Measurements from ENCODE around the gene LSM14A. TPM values are rescaled to one million over a fixed set of nuclear protein-coding genes. Genes with fewer than 3 reads are reported as not detected.
"Not testable (repeated sequence)": the region's sequence is repeated elsewhere in the genome, so short reads cannot be mapped to it uniquely, and the experiment has no call there.

Gene LSM14A
- total and polyA plus RNA-seq, 2 of the 13 experiments (the other 11 are each of a cell fraction or from before 2014, with no cell fraction given) = 77.0 to 83.6 TPM

DNA sequence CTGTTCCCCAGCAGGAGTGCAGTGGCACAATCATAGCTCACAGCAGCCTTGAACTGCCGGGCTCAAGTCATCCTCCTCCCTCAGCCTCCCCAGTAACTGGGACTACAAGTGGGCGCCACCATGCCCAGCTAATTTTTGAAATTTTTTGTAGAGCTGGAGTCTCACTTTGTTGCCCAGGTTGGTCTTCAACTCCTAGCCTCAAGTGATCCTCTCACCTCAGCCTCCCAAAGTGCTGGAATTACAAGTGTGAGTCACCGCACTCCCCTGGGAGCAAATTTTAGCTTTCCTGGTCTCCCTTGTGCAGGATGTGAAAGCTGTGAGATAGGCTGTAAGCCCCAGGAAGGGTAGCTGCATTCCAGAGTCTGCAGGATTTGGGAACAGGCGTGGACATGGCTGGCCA is 76.6 kb downstream of the LSM14A start:
- ATAC-seq (no peak), FAIRE-seq (no peak), DNase-seq (ENCODE audit: low spot score) (no peak)
- CTCF ChIA-PET (ENCODE audit: low intra/inter-chr PET ratio, low total read pairs) = no interaction called here
- no peak overlapping the region for H3K9ac ChIP-seq (ENCODE audit: insufficient read depth, low read depth, low read length)
- in situ Hi-C loops (cut with HindIII; ENCODE audit: extremely low pct_ligation_motif_present, low pct_unique_long_range_greater_than_20kb) (no loop called here), intact Hi-C loops (cut with micrococcal nuclease; ENCODE audit: unreplicated experiment) (no loop called here)
- BruUV-seq (replicated peaks) = no TSS peak
- H3K36me3 ChIP-seq (replicated peaks in 1 of 2; ENCODE audit: control insufficient read depth in 1 of 2, insufficient read depth in 2 of 2, low read length in 2 of 2) = no peaks in the 10 kb centered on the region
- no peaks in the 10 kb centered on the region for H3K9me3 ChIP-seq (ENCODE audit: low read length)
- H3K27me3 ChIP-seq (ENCODE audit: control insufficient read depth in 1 of 2, insufficient read depth in 2 of 2, low read length in 2 of 2) = no peaks in the 10 kb centered on the region
- no peak overlapping the region for H3K27ac ChIP-seq (ENCODE audit: extremely low read length, insufficient read depth, low read length)
- no peak overlapping the region for H3K4me3 ChIP-seq (replicated peaks in 1 of 3; ENCODE audit: insufficient read depth in 1 of 3, low read depth in 2 of 3, low read length in 3 of 3)
- H2AFZ ChIP-seq (ENCODE audit: low read length) = no peak overlapping the region
- TF ChIP-seq ZNF460 (CRISPR knock-in tag; IDR thresholded peaks at IDR 0.05; ENCODE audit: borderline replicate concordance) (peak; percentile 32; the same call in 1 of the 2 replicates), CCAR2 (optimal IDR thresholded peaks at IDR 0.05; ENCODE audit: low read depth, low read length) (no peak)
- 75% methylated on average over 4 of the region's 4 CpGs for WGBS (ENCODE audit: low lambda C conversion rate)
- no peaks in the 10 kb centered on the region for H3K79me2 ChIP-seq (ENCODE audit: insufficient read depth, low read length)
- H4K20me1 ChIP-seq (ENCODE audit: insufficient read depth, low read length) = no peaks in the 10 kb centered on the region
- POLR2A ChIA-PET = no interaction called here
- peaks cover 30% of the 10 kb centered on the region for H3K4me1 ChIP-seq (ENCODE audit: insufficient read depth, low read length)
- no peak overlapping the region for H3K4me2 ChIP-seq (ENCODE audit: low read depth, low read length)

DNA sequence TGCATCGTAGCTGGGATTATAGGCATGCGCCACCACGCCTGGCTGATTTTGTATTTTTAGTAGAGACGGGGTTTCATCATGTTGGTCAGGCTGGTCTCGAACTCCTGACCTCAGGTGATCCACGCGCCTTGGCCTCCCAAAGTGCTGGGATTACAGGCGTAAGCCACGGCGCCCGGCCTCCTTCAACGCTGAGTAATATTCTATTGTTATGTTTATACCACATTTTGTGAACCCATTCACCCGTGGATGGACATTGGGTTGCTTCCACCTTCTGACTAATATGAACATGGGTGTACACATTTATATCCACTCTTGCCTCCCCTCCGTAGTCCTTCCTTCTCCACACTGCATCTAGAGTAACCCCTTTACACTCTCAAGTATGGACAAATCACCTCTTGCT is 80.9 kb downstream of the LSM14A start:
- H3K36me3 ChIP-seq (replicated peaks in 1 of 2; ENCODE audit: control insufficient read depth in 1 of 2, insufficient read depth in 2 of 2, low read length in 2 of 2); H3K27ac ChIP-seq (ENCODE audit: extremely low read length, insufficient read depth, low read length); H2AFZ ChIP-seq (ENCODE audit: low read length); BruUV-seq (replicated peaks); H3K27me3 ChIP-seq (ENCODE audit: control insufficient read depth in 1 of 2, insufficient read depth in 2 of 2, low read length in 2 of 2); H3K9me3 ChIP-seq (ENCODE audit: low read length); CTCF ChIA-PET (ENCODE audit: low intra/inter-chr PET ratio, low total read pairs); POLR2A ChIA-PET; intact Hi-C loops (cut with micrococcal nuclease; ENCODE audit: unreplicated experiment); DNase-seq (ENCODE audit: low spot score); in situ Hi-C loops (cut with HindIII; ENCODE audit: extremely low pct_ligation_motif_present, low pct_unique_long_range_greater_than_20kb); H4K20me1 ChIP-seq (ENCODE audit: insufficient read depth, low read length); FAIRE-seq; ATAC-seq; H3K9ac ChIP-seq (ENCODE audit: insufficient read depth, low read depth, low read length): not testable (repeated sequence)
- Histone ChIP-seq H3K4me1 (ENCODE audit: insufficient read depth, low read length) (peaks cover 48% of the 10 kb centered on the region), H3K79me2 (ENCODE audit: insufficient read depth, low read length) (peaks cover 26% of the 10 kb centered on the region), H3K4me2 (ENCODE audit: low read depth, low read length) (0 out of 2 replicates have a peak overlapping the region, but pooled peaks have one; percentile 87), H3K4me3 (replicated peaks in 1 of 3; ENCODE audit: insufficient read depth in 1 of 3, low read depth in 2 of 3, low read length in 3 of 3) (0 out of 6 replicates have a peak overlapping the region, but pooled peaks of 1 of the 3 experiments have one; percentile 94)
- WGBS (ENCODE audit: low lambda C conversion rate) = 93% methylated on average over 14 of the region's 14 CpGs
- TF ChIP-seq, protein P1, sequence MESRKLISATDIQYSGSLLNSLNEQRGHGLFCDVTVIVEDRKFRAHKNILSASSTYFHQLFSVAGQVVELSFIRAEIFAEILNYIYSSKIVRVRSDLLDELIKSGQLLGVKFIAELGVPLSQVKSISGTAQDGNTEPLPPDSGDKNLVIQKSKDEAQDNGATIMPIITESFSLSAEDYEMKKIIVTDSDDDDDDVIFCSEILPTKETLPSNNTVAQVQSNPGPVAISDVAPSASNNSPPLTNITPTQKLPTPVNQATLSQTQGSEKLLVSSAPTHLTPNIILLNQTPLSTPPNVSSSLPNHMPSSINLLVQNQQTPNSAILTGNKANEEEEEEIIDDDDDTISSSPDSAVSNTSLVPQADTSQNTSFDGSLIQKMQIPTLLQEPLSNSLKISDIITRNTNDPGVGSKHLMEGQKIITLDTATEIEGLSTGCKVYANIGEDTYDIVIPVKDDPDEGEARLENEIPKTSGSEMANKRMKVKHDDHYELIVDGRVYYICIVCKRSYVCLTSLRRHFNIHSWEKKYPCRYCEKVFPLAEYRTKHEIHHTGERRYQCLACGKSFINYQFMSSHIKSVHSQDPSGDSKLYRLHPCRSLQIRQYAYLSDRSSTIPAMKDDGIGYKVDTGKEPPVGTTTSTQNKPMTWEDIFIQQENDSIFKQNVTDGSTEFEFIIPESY (CRISPR knock-in tag; IDR thresholded peaks at IDR 0.05) = peak; percentile 34; the same call in 1 of the 2 replicates
